GM18951 (cell line): Measurements from ENCODE around the gene TMOD1.

ENCODE experiments used
- POLR2A ChIP-seq: IDR thresholded peaks from 4 replicates; pipeline ENCODE4 v1.6.1; 2011; ENCODE audit warnings: mild to moderate bottlenecking; ENCODE audit not compliant: insufficient read length, insufficient read depth; ENCODE audit errors: extremely low read depth
- in situ Hi-C: fragments of 300-500 bp; cut with MboI; formaldehyde crosslinking; loops from one replicate; pipeline ENCODE4 v1.12.0; 2022; ENCODE audit warnings: low sequenced_read_pairs, mixed read lengths, inconsistent platforms; ENCODE audit not compliant: unreplicated experiment

The TMOD1 gene

GRCh38 chr9:97529363-97530076 lies 28.1 kb downstream of the TMOD1 start:
- in situ Hi-C loops: no loop called here
- TF ChIP-seq POLR2A: no peak

- TF ChIP-seq POLR2A: no peak
- in situ Hi-C loops: no loop called here
These were observed 30.5 kb downstream of the TMOD1 start for GRCh38 chr9:97531888-97532376.

- in situ Hi-C loops: no loop called here
- no peak for TF ChIP-seq POLR2A
These were observed 32.7 kb downstream of the TMOD1 start for GRCh38 chr9:97534185-97534584.

GRCh38 chr9:97534961-97535594 lies 33.6 kb downstream of the TMOD1 start:
- in situ Hi-C loops: no loop called here
- no peak for TF ChIP-seq POLR2A

GRCh38 chr9:97535771-97536170 lies 34.3 kb downstream of the TMOD1 start:
- no peak for TF ChIP-seq POLR2A
- in situ Hi-C loops: no loop called here

- no peak for TF ChIP-seq POLR2A
- in situ Hi-C loops: no loop called here
These were observed 35.0 kb downstream of the TMOD1 start for GRCh38 chr9:97536480-97536879.

- no peak for TF ChIP-seq POLR2A
- in situ Hi-C loops: no loop called here
These were observed 42.1 kb downstream of the TMOD1 start for GRCh38 chr9:97543561-97543960.

- TF ChIP-seq POLR2A: no peak
- in situ Hi-C loops: no loop called here
These were observed 44.0 kb downstream of the TMOD1 start for GRCh38 chr9:97545486-97545885.

- TF ChIP-seq POLR2A: no peak
- in situ Hi-C loops: no loop called here
These were observed 45.8 kb downstream of the TMOD1 start for GRCh38 chr9:97547098-97547829.

- in situ Hi-C loops: no loop called here
- TF ChIP-seq POLR2A: no peak
These were observed 46.9 kb downstream of the TMOD1 start for GRCh38 chr9:97548379-97548778.

- no peak for TF ChIP-seq POLR2A
- in situ Hi-C loops: no loop called here
These were observed 47.5 kb downstream of the TMOD1 start for GRCh38 chr9:97548819-97549540.

- in situ Hi-C loops: no loop called here
- TF ChIP-seq POLR2A: no peak
These were observed 48.9 kb downstream of the TMOD1 start for GRCh38 chr9:97550386-97550785.

GRCh38 chr9:97551308-97551707 lies 49.8 kb downstream of the TMOD1 start:
- no peak for TF ChIP-seq POLR2A

More at GRCh38 chr9:97551308-97551707, 49.8 kb downstream of the TMOD1 start:
- in situ Hi-C loops: no loop called here
